CD4-positive, alpha-beta T cell treated with Interferon alpha-2 for 1 hour (primary cell): ENCODE measurements around the gene U2AF2.

Experiments used
- DNase-seq, 2 donors: peaks; one replicate each; pipeline ENCODE4 v3.0.0-alpha.2; 2020 to 2022

U2AF2 gene

GRCh38 chr19:55654868-55655647 lies at the start of gene U2AF2:
Gene U2AF2 (plus strand): TSS chr19:55655035. CDS start chr19:55655105, 70 bp downstream.
- DNase-seq: peak; percentile 96 to 97

GRCh38 chr19:55605207-55605636 lies 49.6 kb upstream of the U2AF2 start:
- DNase-seq: peak; percentile 98 to 99

GRCh38 chr19:55605637-55606470 lies 49.0 kb upstream of the U2AF2 start, which contains the start of gene ZNF865:
Gene ZNF865 (plus strand): TSS chr19:55605647. CDS start chr19:55613619, 7,972 bp downstream.
- DNase-seq: peak; percentile 68 to 75

GRCh38 chr19:55606471-55606787 lies 48.4 kb upstream of the U2AF2 start:
- DNase-seq: no peak

GRCh38 chr19:55606817-55607216 lies 48.0 kb upstream of the U2AF2 start:
- DNase-seq: no peak

GRCh38 chr19:55609326-55609725 lies 45.5 kb upstream of the U2AF2 start:
- no peak for DNase-seq

- DNase-seq: no peak
Observed at GRCh38 chr19:55611300-55611982, 43.4 kb upstream of the U2AF2 start.

GRCh38 chr19:55611983-55612645 lies 42.7 kb upstream of the U2AF2 start:
- DNase-seq: no peak

- DNase-seq: no peak
Observed at GRCh38 chr19:55613396-55613795, 41.4 kb upstream of the U2AF2 start.

- no peak for DNase-seq
Observed at GRCh38 chr19:55613930-55614710, 40.7 kb upstream of the U2AF2 start.

- DNase-seq: no peak
Observed at GRCh38 chr19:55614711-55615542, 39.9 kb upstream of the U2AF2 start.

- no peak for DNase-seq
Observed at GRCh38 chr19:55615543-55616394, 39.1 kb upstream of the U2AF2 start.

GRCh38 chr19:55616395-55616875 lies 38.4 kb upstream of the U2AF2 start:
- no peak for DNase-seq

- DNase-seq: no peak
Observed at GRCh38 chr19:55617426-55617825, 37.4 kb upstream of the U2AF2 start.

- DNase-seq: no peak
Observed at GRCh38 chr19:55618426-55618825, 36.4 kb upstream of the U2AF2 start.

GRCh38 chr19:55619286-55619685 lies 35.5 kb upstream of the U2AF2 start:
- DNase-seq: no peak

- peak in 1 of 2 donors; percentile 42 for DNase-seq
Observed at GRCh38 chr19:55620410-55621204, 34.2 kb upstream of the U2AF2 start.

GRCh38 chr19:55621205-55621672 lies 33.6 kb upstream of the U2AF2 start:
- no peak for DNase-seq
